Measurements from ENCODE around the gene RHOB. TPM values are rescaled to one million over a fixed set of nuclear protein-coding genes. Genes with fewer than 3 reads are reported as not detected.

The RHOB gene
- total and polyA plus RNA-seq, 2 of the 13 experiments (the other 11 are each of a cell fraction or from before 2014, with no cell fraction given): 192 to 268 TPM

GRCh38 chr2:20487392-20488174 is 40.7 kb downstream of the RHOB start (continued):
- 0 out of 2 replicates have a peak, but pooled peaks have one; percentile 40 for TF ChIP-seq MTERF4 (CRISPR knock-in tag; IDR thresholded peaks at IDR 0.05)

GRCh38 chr2:20488201-20488641 is 41.3 kb downstream of the RHOB start:
- H3K9ac ChIP-seq (ENCODE audit: insufficient read depth, low read depth, low read length): peak overlapping the region; percentile 40; the same call in 1 of the 2 replicates

More at GRCh38 chr2:20488201-20488641, 41.3 kb downstream of the RHOB start:
- in situ Hi-C loops (cut with HindIII; ENCODE audit: extremely low pct_ligation_motif_present, low pct_unique_long_range_greater_than_20kb) (loop anchor here (5.0 kb wide), 1 partner anchor 36 kb away; no protein-coding TSS in a partner anchor), intact Hi-C loops (cut with micrococcal nuclease; ENCODE audit: unreplicated experiment) (no loop called here)
- no peaks in the 10 kb centered on the region for H3K9me3 ChIP-seq (ENCODE audit: low read length)
- POLR2A ChIA-PET: interaction anchor here (0.9 to 10.1 kb wide), 7 partner anchors 12 to 105 kb away, joined by 3 to 97 read pairs (median 4); partner anchors contain the start of gene RHOB
- TF ChIP-seq TRIM24 (CRISPR knock-in tag; IDR thresholded peaks at IDR 0.05) (no peak), ZNF644 (CRISPR knock-in tag; IDR thresholded peaks at IDR 0.05; ENCODE audit: low read depth) (no peak), ZNF317 (CRISPR knock-in tag; IDR thresholded peaks at IDR 0.05) (no peak), ZNF598 (CRISPR knock-in tag; IDR thresholded peaks at IDR 0.05; ENCODE audit: borderline replicate concordance) (0 out of 2 replicates have a peak, but pooled peaks have one; percentile 37), ZFX (CRISPR knock-in tag; IDR thresholded peaks at IDR 0.05; ENCODE audit: low read depth) (0 out of 2 replicates have a peak, but pooled peaks have one; percentile 33), PATZ1 (CRISPR knock-in tag; IDR thresholded peaks at IDR 0.05) (0 out of 2 replicates have a peak, but pooled peaks have one; percentile 19), HNRNPL (IDR thresholded peaks at IDR 0.05; ENCODE audit: low read depth, low read length) (no peak), ZNF687 (CRISPR knock-in tag; IDR thresholded peaks at IDR 0.05) (peak; percentile 53), ZNF724P (CRISPR knock-in tag; IDR thresholded peaks at IDR 0.05; ENCODE audit: borderline replicate concordance) (no peak)
- ATAC-seq: peak; percentile 56
- peaks cover 16 to 50% of the 10 kb centered on the region in 2 experiments; a peak in 2 of 5 replicates for H3K27me3 ChIP-seq (ENCODE audit: control insufficient read depth in 1 of 2, insufficient read depth in 2 of 2, low read length in 2 of 2)
- H3K4me1 ChIP-seq (ENCODE audit: insufficient read depth, low read length): peaks cover 60% of the 10 kb centered on the region
- DNase-seq (ENCODE audit: low spot score): no peak
- peak overlapping the region in 1 of 3 experiments; percentile 41; a peak in 1 of 6 replicates for H3K4me3 ChIP-seq (replicated peaks in 1 of 3; ENCODE audit: insufficient read depth in 1 of 3, low read depth in 2 of 3, low read length in 3 of 3)
- no peaks in the 10 kb centered on the region for H4K20me1 ChIP-seq (ENCODE audit: insufficient read depth, low read length)
- peak overlapping the region; percentile 66 for H3K4me2 ChIP-seq (ENCODE audit: low read depth, low read length)
- H3K27ac ChIP-seq (ENCODE audit: extremely low read length, insufficient read depth, low read length): no peak overlapping the region
- peak overlapping the region; percentile 18 for H2AFZ ChIP-seq (ENCODE audit: low read length)
- no peak for FAIRE-seq
- CTCF ChIA-PET (ENCODE audit: low intra/inter-chr PET ratio, low total read pairs): no interaction called here
- H3K79me2 ChIP-seq (ENCODE audit: insufficient read depth, low read length): no peaks in the 10 kb centered on the region
- no TSS peak for BruUV-seq (replicated peaks)
- 40% methylated on average over 6 of the region's 9 CpGs for WGBS (ENCODE audit: low lambda C conversion rate)
- no peaks in the 10 kb centered on the region for H3K36me3 ChIP-seq (replicated peaks in 1 of 2; ENCODE audit: control insufficient read depth in 1 of 2, insufficient read depth in 2 of 2, low read length in 2 of 2)
